HG02870 (cell line): ENCODE measurements around the gene RERGL.
"Not testable (repeated sequence)": the region's sequence is repeated elsewhere in the genome, so short reads cannot be mapped to it uniquely, and the experiment has no call there.

ENCODE experiments used
- ATAC-seq: cut with Tn5 transposase; IDR thresholded peaks from one replicate; pipeline ENCODE4 v1.9.1; 2021; ENCODE audit warnings: mild to moderate bottlenecking, moderate library complexity; ENCODE audit not compliant: unreplicated experiment

RERGL gene

DNA sequence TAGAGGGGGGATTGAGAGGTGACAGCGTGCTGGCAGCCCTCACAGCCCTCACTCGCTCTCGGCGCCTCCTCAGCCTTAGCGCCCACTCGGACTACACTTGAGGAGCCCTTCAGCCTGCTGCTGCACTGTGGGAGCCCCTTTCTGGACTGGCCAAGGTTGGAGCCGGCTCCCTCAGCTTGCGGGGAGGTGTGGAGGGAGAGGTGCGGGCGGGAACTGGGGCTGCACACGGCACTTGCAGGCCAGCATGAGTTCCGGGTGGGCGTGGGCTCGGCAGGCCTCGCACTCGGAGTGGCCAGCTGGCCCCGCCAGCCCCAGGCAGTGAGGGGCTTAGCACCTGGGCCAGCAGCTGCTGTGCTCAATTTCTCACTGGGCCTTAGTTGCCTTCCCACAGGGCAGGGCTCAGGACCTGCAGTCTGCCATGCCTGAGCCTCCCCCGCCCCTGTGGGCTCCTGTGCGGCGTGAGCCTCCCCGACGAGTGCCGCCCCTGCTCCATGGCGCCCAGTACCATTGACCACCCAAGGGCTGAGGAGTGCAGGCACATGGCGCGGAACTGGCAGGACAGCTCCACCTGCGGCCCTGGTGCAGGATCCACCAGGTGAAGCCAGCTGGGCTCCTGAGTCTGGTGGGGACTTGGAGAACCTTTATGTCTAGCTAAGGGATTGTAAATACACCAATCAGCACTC lies 49.8 kb downstream of the RERGL start:
- not testable (repeated sequence) for ATAC-seq
